Head of caudate nucleus (tissue), 42 donors: ENCODE measurements around the gene FAH.

Source experiments
- DNase-seq, 42 donors: peaks; one replicate each; pipeline versions ENCODE4 v3.0.0 to v3.0.0-alpha.2; 2020 to 2021; ENCODE audit warnings: mixed read lengths in 7 of 42
- intact Hi-C: fragments of 100-400 bp; cut with DNase I; formaldehyde crosslinking; loops from one replicate; pipeline ENCODE4 v1.15.0; 2022

FAH gene

GRCh38 chr15:80210611-80211573, 58.1 kb downstream of the FAH start:
- intact Hi-C loops = no loop called here
- peak in 1 of 42 donors; percentile 27 for DNase-seq

DNA sequence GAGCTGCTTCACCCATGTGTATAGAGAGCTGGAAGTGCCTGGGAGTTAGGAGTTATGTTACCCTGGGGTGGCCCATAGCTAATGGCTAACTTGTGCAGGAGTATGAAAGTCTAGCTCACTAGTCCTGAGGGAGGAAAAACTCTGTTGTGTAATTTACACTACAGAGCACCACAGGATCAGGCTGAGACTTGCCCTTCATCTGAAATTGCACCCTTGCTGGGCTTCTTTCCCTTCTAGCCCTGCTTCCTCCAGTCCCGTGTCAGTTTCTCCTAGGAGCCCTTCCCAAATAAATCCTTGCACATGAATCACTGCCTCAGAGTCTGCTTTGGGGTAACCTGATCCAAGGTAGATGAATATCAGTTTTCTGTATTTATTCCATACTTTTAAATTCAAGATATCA, 59.2 kb downstream of the FAH start:
- peak in 1 of 42 donors; percentile 4 for DNase-seq
- intact Hi-C loops = no loop called here

- DNase-seq = peak in 1 of 42 donors; percentile 18
- intact Hi-C loops = no loop called here
Observed at GRCh38 chr15:80214910-80215309, 62.1 kb downstream of the FAH start.

GRCh38 chr15:80216141-80216540, 63.3 kb downstream of the FAH start:
- DNase-seq = peak in 1 of 42 donors; percentile 6
- intact Hi-C loops = no loop called here

GRCh38 chr15:80216911-80217310, 64.1 kb downstream of the FAH start:
- DNase-seq = no peak

DNA sequence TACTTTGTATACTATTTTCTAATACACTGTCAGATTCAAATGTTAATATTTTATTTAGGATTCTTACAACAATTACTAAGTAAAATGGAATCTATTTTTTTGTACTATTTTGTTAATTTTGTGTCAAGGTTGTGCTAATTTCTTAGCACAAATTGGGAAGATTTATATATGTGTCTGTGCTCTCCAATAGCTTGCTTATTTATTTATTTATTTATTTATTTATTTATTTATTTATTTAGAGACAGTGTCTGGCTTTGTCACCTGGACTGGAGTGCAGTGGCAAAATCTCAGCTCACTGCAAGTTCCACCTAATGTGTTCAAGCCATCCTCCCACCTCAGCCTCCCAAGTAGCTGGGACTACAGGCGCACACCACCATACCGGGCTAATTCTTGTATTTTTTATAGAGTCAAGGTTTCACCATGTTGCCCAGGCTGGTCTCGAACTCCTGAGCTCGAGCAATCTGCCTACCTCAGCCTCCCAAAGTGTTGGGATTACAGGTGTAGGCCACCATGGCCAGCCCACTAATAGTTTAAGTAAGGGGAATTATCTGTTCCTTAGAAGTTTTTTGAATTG, 64.6 kb downstream of the FAH start:
- peak in 1 of 42 donors; percentile 13 for DNase-seq
- intact Hi-C loops = no loop called here

More at GRCh38 chr15:80216911-80217310, 64.1 kb downstream of the FAH start:
- intact Hi-C loops = no loop called here

DNA sequence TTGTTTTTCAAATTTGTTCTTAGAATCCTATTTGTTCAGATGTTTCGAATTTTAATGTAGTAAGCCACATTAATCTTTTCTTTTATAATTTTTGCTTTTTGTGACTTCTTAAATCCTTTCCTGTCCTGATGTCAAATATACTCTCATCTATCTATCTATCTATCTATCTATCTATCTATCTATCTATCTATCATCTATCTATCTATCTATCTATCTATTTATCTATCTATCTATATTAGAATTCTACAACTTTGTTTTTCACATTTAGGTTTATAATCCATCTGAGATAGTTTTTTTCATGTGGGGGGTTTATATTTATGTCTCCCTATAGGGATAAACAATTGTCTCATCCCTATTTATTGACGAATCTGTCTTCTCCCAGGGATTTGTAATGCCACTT, 67.2 kb downstream of the FAH start:
- intact Hi-C loops = no loop called here
- no peak for DNase-seq

DNA sequence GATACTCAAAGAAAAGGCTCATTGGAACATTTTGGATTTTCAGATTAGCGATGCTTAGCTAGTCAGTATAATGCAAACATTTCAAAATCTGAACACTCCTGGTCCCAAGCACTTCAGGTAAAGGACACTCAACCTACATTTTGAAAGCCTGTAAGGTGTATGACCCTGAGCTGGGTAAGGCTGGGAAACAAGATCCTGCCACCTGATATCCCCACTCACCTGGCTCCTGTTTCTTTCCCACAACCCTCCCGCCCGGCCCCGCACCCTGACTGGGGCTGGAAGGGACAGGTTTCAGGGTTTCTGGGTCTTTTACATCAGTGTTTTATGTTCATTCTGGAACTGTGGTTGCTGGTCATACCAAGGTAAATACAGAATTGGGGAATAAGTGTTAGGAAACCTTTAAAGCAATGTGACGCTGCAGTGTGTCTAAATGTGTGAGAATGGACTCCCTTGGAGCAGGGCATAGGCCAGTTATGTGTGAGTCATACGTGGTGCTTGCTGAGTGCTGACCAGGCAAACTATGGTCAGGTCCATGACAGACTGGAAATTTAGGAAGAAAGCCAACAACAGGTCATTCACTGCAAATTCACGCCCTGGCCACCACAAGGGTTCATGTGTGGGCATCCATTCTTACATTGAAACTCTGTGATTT, 76.3 kb downstream of the FAH start:
- DNase-seq = no peak
- intact Hi-C loops = no loop called here

DNA sequence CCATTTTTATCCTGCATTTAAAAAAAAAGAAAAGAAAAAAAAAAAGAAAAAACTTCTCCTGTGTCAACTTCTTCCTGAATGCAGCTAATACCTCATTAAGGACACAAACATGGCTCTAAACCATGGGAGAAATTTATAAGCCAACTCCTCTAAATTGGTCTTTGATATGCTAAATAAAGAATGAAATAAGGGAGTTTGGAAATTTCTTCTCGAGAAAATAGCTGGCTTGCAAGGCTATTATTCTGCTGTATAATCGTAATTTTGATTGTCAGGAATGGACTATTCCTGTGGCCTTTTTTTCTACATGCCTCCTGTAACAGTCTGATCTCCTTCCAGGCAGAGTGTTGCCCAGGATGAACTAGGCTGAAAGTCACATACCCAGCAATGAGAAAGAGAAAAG, 78.6 kb downstream of the FAH start:
- intact Hi-C loops = no loop called here
- DNase-seq = peak in 1 of 42 donors; percentile 8

DNA sequence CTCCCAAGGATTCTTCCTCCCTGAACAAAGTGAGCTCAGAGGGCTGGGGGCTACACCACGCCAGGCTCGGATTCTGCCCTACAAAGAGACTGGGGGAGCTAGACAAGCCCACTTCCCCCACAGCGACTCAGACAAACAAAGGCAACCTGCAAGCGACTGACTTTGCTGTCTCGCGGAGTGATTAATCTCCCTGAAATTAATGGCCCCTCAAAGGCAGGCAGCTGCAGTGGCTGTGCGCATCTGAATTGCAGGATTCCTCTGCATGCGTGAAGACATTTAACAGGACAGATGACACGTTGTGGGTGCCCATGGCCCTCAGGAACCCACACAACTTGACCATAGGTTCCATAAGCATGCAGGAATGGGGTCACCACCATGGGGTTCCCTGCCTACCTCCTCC, 80.8 kb downstream of the FAH start:
- intact Hi-C loops = no loop called here
- DNase-seq = peak in 1 of 42 donors; percentile 21

GRCh38 chr15:80234883-80235282, 82.1 kb downstream of the FAH start:
- intact Hi-C loops = no loop called here
- peak in 3 of 42 donors; percentile 27 to 47 (median 34) for DNase-seq
